HG02571 (cell line): Measurements from ENCODE around the gene NDUFB10.
A peak's percentile ranks its signal among the peaks of the same experiment; 100 is the strongest.
"Not testable (repeated sequence)": the region's sequence is repeated elsewhere in the genome, so short reads cannot be mapped to it uniquely, and the experiment has no call there.

Experiments
- ATAC-seq: cut with Tn5 transposase; IDR thresholded peaks from one replicate; pipeline ENCODE4 v1.9.1; 2021; ENCODE audit warnings: mild to moderate bottlenecking, moderate library complexity; ENCODE audit not compliant: unreplicated experiment

Gene NDUFB10

GRCh38 chr16:1923299-1924034 lies 35.9 kb upstream of the NDUFB10 start:
- ATAC-seq: no peak

GRCh38 chr16:1924095-1924494 lies 35.2 kb upstream of the NDUFB10 start:
- no peak for ATAC-seq

- ATAC-seq: no peak
Observed at GRCh38 chr16:1926271-1926670, 33.1 kb upstream of the NDUFB10 start.

GRCh38 chr16:1929105-1929504 lies 30.2 kb upstream of the NDUFB10 start:
- no peak for ATAC-seq

- ATAC-seq: peak; percentile 79
Observed at GRCh38 chr16:1929578-1930337, 29.6 kb upstream of the NDUFB10 start.

- ATAC-seq: no peak
Observed at GRCh38 chr16:1930338-1930720, 29.0 kb upstream of the NDUFB10 start.

- no peak for ATAC-seq
Observed at GRCh38 chr16:1932050-1933028, 27.0 kb upstream of the NDUFB10 start.

GRCh38 chr16:1933097-1933661 lies 26.2 kb upstream of the NDUFB10 start:
- no peak for ATAC-seq

- no peak for ATAC-seq
Observed at GRCh38 chr16:1936945-1937479, 22.3 kb upstream of the NDUFB10 start.

GRCh38 chr16:1938316-1938715 lies 21.0 kb upstream of the NDUFB10 start:
- ATAC-seq: no peak

GRCh38 chr16:1938910-1939309 lies 20.4 kb upstream of the NDUFB10 start:
- ATAC-seq: no peak

- ATAC-seq: not testable (repeated sequence)
Observed at GRCh38 chr16:1939833-1940232, 19.5 kb upstream of the NDUFB10 start.

GRCh38 chr16:1940273-1941161 lies 18.8 kb upstream of the NDUFB10 start:
- no peak for ATAC-seq

- no peak for ATAC-seq
Observed at GRCh38 chr16:1941162-1942046, 17.9 kb upstream of the NDUFB10 start.

- no peak for ATAC-seq
Observed at GRCh38 chr16:1942047-1942809, 17.1 kb upstream of the NDUFB10 start.

GRCh38 chr16:1942810-1943726 lies 16.3 kb upstream of the NDUFB10 start, which contains the start of gene MSRB1:
TSS of gene MSRB1 (minus strand) at chr16:1943199. CDS start at chr16:1943156, 43 bp downstream.
- peak; percentile 89 for ATAC-seq
